ENCODE measurements around the gene ZNF320. TPM values are rescaled to one million over a fixed set of nuclear protein-coding genes. Genes with fewer than 3 reads are reported as not detected.
"Not testable (repeated sequence)": the region's sequence is repeated elsewhere in the genome, so short reads cannot be mapped to it uniquely, and the experiment has no call there.

ZNF320 gene
- total RNA-seq, 1 experiment from 2014 or later: 18.5 TPM

GRCh38 chr19:52936151-52936953 lies 38.9 kb upstream of the ZNF320 start:
- intact Hi-C loops (cut with micrococcal nuclease; ENCODE audit: unreplicated experiment): no loop called here
- no peak for DNase-seq
- H3K4me3 ChIP-seq: no peak overlapping the region
- peaks cover 7% of the 10 kb centered on the region for H3F3A ChIP-seq (ENCODE audit: insufficient read depth, low read depth)
- H3K27me3 ChIP-seq (ENCODE audit: insufficient read depth, low read depth): no peaks in the 10 kb centered on the region
- ChIA-PET POLR2A (ENCODE audit: unreplicated experiment) (no interaction called here), CTCF (no interaction called here)
- no TSS peak for BruUV-seq (replicated peaks)
- peaks cover 33% of the 10 kb centered on the region for H3K36me3 ChIP-seq (ENCODE audit: low read depth)
- no peak overlapping the region for H3K4me2 ChIP-seq
- H3K9me3 ChIP-seq (ENCODE audit: insufficient read depth, low read depth): peaks cover 31% of the 10 kb centered on the region
- TF ChIP-seq, protein P1, sequence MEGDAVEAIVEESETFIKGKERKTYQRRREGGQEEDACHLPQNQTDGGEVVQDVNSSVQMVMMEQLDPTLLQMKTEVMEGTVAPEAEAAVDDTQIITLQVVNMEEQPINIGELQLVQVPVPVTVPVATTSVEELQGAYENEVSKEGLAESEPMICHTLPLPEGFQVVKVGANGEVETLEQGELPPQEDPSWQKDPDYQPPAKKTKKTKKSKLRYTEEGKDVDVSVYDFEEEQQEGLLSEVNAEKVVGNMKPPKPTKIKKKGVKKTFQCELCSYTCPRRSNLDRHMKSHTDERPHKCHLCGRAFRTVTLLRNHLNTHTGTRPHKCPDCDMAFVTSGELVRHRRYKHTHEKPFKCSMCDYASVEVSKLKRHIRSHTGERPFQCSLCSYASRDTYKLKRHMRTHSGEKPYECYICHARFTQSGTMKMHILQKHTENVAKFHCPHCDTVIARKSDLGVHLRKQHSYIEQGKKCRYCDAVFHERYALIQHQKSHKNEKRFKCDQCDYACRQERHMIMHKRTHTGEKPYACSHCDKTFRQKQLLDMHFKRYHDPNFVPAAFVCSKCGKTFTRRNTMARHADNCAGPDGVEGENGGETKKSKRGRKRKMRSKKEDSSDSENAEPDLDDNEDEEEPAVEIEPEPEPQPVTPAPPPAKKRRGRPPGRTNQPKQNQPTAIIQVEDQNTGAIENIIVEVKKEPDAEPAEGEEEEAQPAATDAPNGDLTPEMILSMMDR (conservative IDR thresholded peaks at IDR 0.05): no peak
- no peak for TF ChIP-seq EZH2 (IDR thresholded peaks at IDR 0.05; ENCODE audit: low read depth)
- H3K79me2 ChIP-seq (ENCODE audit: low read depth): peaks cover 33% of the 10 kb centered on the region
- H4K20me1 ChIP-seq (ENCODE audit: insufficient read depth): no peaks in the 10 kb centered on the region
- H2AFZ ChIP-seq: no peak overlapping the region
- no peak overlapping the region for H3K27ac ChIP-seq
- H3K9me2 ChIP-seq (ENCODE audit: insufficient read depth): no peaks in the 10 kb centered on the region
- peaks cover 15% of the 10 kb centered on the region for H3K4me1 ChIP-seq (replicated peaks; ENCODE audit: insufficient read depth)

DNA sequence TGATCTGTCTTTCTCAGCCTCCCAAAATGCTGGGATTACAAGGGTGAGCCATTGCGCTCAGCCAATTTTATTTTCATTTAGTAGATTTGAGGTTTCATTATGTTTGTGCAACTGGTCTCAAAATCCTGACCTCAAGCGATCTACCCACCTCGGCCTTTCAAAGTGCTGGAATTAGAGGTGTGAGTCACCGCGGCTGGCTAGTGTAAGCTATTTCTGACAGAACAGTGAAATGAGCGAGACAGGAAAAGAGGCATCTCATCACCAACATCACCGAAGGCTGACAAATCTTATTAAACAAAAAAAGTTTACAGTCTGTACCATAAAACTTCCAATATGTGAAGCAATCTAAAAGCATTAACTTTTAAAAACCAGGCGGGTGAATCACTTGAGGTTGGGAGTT lies 38.0 kb upstream of the ZNF320 start:
- intact Hi-C loops (cut with micrococcal nuclease; ENCODE audit: unreplicated experiment): no loop called here
- Histone ChIP-seq H3K9me3 (ENCODE audit: insufficient read depth, low read depth) (peaks cover 31% of the 10 kb centered on the region), H3K4me3 (no peak overlapping the region), H3K27me3 (ENCODE audit: insufficient read depth, low read depth) (no peaks in the 10 kb centered on the region), H2AFZ (no peak overlapping the region), H3K27ac (no peak overlapping the region), H3K9me2 (ENCODE audit: insufficient read depth) (no peaks in the 10 kb centered on the region), H3K79me2 (ENCODE audit: low read depth) (peaks cover 27% of the 10 kb centered on the region), H3K36me3 (ENCODE audit: low read depth) (peaks cover 29% of the 10 kb centered on the region), H3K4me2 (no peak overlapping the region), H3K4me1 (replicated peaks; ENCODE audit: insufficient read depth) (peaks cover 14% of the 10 kb centered on the region), H4K20me1 (ENCODE audit: insufficient read depth) (no peaks in the 10 kb centered on the region), H3F3A (ENCODE audit: insufficient read depth, low read depth) (peaks cover 7% of the 10 kb centered on the region)
- TF ChIP-seq EZH2 (IDR thresholded peaks at IDR 0.05; ENCODE audit: low read depth): no peak
- TF ChIP-seq, protein P1 (conservative IDR thresholded peaks at IDR 0.05): no peak
- no TSS peak for BruUV-seq (replicated peaks)
- DNase-seq: no peak
- ChIA-PET POLR2A (ENCODE audit: unreplicated experiment) (interaction anchor here (0.6 kb wide), 1 partner anchor 290 kb away, joined by 3 read pairs; no protein-coding TSS in a partner anchor), CTCF (no interaction called here)

DNA sequence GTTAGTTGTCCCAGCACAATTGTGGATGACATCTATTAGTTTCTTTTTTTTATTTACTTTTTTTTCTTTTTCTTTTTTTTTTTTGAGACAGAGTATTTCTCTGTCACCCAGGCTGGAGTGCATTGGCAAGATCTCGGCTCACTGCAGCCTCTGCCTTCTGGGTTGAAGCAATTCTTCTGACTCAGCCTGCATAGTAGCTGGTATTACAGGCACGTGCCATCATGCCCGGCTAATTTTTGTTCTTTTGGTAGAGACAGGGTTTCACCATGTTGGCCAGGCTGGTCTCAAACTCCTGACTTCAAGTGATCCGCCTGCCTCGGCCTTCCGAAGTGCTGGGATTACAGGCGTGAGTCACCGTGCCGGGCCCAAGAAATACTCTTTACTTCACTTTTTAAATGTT lies 27.2 kb upstream of the ZNF320 start:
- H3K4me1 ChIP-seq (replicated peaks; ENCODE audit: insufficient read depth); CTCF ChIA-PET: not testable (repeated sequence)
- intact Hi-C loops (cut with micrococcal nuclease; ENCODE audit: unreplicated experiment): loop anchor here (5.0 to 10.0 kb wide), 2 partner anchors 137 to 270 kb away; partner anchors contain the start of genes ZNF600 and ZNF665

More for the DNA sequence above, 27.2 kb upstream of the ZNF320 start:
- Histone ChIP-seq H3F3A (ENCODE audit: insufficient read depth, low read depth) (peaks cover 13% of the 10 kb centered on the region; the same call in 1 of the 2 replicates), H3K36me3 (ENCODE audit: low read depth) (peaks cover 14% of the 10 kb centered on the region), H3K79me2 (ENCODE audit: low read depth) (peaks cover 12% of the 10 kb centered on the region; the same call in 1 of the 2 replicates)
- H3K27ac ChIP-seq; H3K9me2 ChIP-seq (ENCODE audit: insufficient read depth); BruUV-seq (replicated peaks); H3K4me2 ChIP-seq; POLR2A ChIA-PET (ENCODE audit: unreplicated experiment); H3K4me3 ChIP-seq; H3K27me3 ChIP-seq (ENCODE audit: insufficient read depth, low read depth); H3K9me3 ChIP-seq (ENCODE audit: insufficient read depth, low read depth); H2AFZ ChIP-seq; H4K20me1 ChIP-seq (ENCODE audit: insufficient read depth); DNase-seq: not testable (repeated sequence)
